Embryonic facial prominence (tissue), 1 donor: ENCODE data around the gene NCR2.

Experiments
- DNase-seq: peaks from one replicate; pipeline ENCODE4 v3.0.0-alpha.2; 2016; ENCODE audit errors: extremely low spot score

NCR2 gene

GRCh38 chr6:41359617-41360313 is 24.4 kb downstream of the NCR2 start:
- no peak for DNase-seq

GRCh38 chr6:41360314-41360685 is 24.9 kb downstream of the NCR2 start:
- no peak for DNase-seq

GRCh38 chr6:41366150-41366549 is 30.7 kb downstream of the NCR2 start:
- no peak for DNase-seq

- DNase-seq, result no peak
These were observed 31.7 kb downstream of the NCR2 start for GRCh38 chr6:41367061-41367460.

- no peak for DNase-seq
These were observed 32.3 kb downstream of the NCR2 start for GRCh38 chr6:41367700-41368099.

- no peak for DNase-seq
These were observed 35.2 kb downstream of the NCR2 start for GRCh38 chr6:41370488-41371111.

- no peak for DNase-seq
These were observed 36.1 kb downstream of the NCR2 start for GRCh38 chr6:41371461-41371991.

- no peak for DNase-seq
These were observed 36.8 kb downstream of the NCR2 start for GRCh38 chr6:41371992-41372831.

GRCh38 chr6:41372832-41373626 is 37.6 kb downstream of the NCR2 start:
- no peak for DNase-seq

GRCh38 chr6:41373627-41373918 is 38.2 kb downstream of the NCR2 start:
- no peak for DNase-seq

GRCh38 chr6:41373919-41374617 is 38.7 kb downstream of the NCR2 start:
- no peak for DNase-seq

GRCh38 chr6:41374618-41375590 is 39.5 kb downstream of the NCR2 start:
- DNase-seq, result no peak

GRCh38 chr6:41375598-41376151 is 40.3 kb downstream of the NCR2 start:
- no peak for DNase-seq

- no peak for DNase-seq
These were observed 40.8 kb downstream of the NCR2 start for GRCh38 chr6:41376176-41376575.

GRCh38 chr6:41377071-41377470 is 41.7 kb downstream of the NCR2 start:
- DNase-seq, result no peak

- DNase-seq, result no peak
These were observed 43.9 kb downstream of the NCR2 start for GRCh38 chr6:41379306-41379705.

GRCh38 chr6:41386594-41386993 is 51.2 kb downstream of the NCR2 start:
- DNase-seq, result no peak

- no peak for DNase-seq
These were observed 56.8 kb downstream of the NCR2 start for GRCh38 chr6:41392246-41392645.

- DNase-seq, result no peak
These were observed 60.9 kb downstream of the NCR2 start for GRCh38 chr6:41396335-41396734.

GRCh38 chr6:41399424-41399823 is 64.0 kb downstream of the NCR2 start:
- DNase-seq, result no peak
